ENCODE measurements around the gene FADS3.

FADS3 gene

GRCh38 chr11:61839742-61840141, 51.6 kb downstream of the FADS3 start (continued):
- TF ChIP-seq ISL1 (CRISPR knock-in tag; IDR thresholded peaks at IDR 0.05) (no peak), ZC3H10 (CRISPR knock-in tag; IDR thresholded peaks at IDR 0.05) (no peak), ZFP30 (CRISPR knock-in tag; IDR thresholded peaks at IDR 0.05) (no peak), ZNF565 (CRISPR knock-in tag; conservative IDR thresholded peaks at IDR 0.05; ENCODE audit: low read depth) (no peak), TSHZ2 (CRISPR knock-in tag; IDR thresholded peaks at IDR 0.05) (no peak), ARNTL (CRISPR knock-in tag; IDR thresholded peaks at IDR 0.05; ENCODE audit: borderline replicate concordance, low read depth) (no peak)

GRCh38 chr11:61838921-61839320, 52.4 kb downstream of the FADS3 start:
- TF ChIP-seq PPARA (CRISPR knock-in tag; IDR thresholded peaks at IDR 0.05; ENCODE audit: borderline replicate concordance) (no peak), ZFP3 (CRISPR knock-in tag; IDR thresholded peaks at IDR 0.05) (no peak), ESRRG (CRISPR knock-in tag; IDR thresholded peaks at IDR 0.05) (no peak)
- no peak for ATAC-seq

- no peak for TF ChIP-seq GLIS3 (CRISPR knock-in tag; IDR thresholded peaks at IDR 0.05)
- no peak for TF ChIP-seq ISL1 (CRISPR knock-in tag; IDR thresholded peaks at IDR 0.05)
- TF ChIP-seq CREB5 (CRISPR knock-in tag; IDR thresholded peaks at IDR 0.05; ENCODE audit: low read depth), result no peak
- no peak for TF ChIP-seq ZFP30 (CRISPR knock-in tag; IDR thresholded peaks at IDR 0.05)
- ATAC-seq, result no peak
Observed at GRCh38 chr11:61838501-61838900, 52.8 kb downstream of the FADS3 start.

- TF ChIP-seq CSRNP3 (CRISPR knock-in tag; IDR thresholded peaks at IDR 0.05) (no peak), ARNTL (CRISPR knock-in tag; IDR thresholded peaks at IDR 0.05; ENCODE audit: borderline replicate concordance, low read depth) (no peak), ZNF8 (CRISPR knock-in tag; IDR thresholded peaks at IDR 0.05) (no peak), CSDC2 (CRISPR knock-in tag; IDR thresholded peaks at IDR 0.05) (no peak), TCF4 (CRISPR knock-in tag; IDR thresholded peaks at IDR 0.05; ENCODE audit: borderline replicate concordance) (no peak), PATZ1 (CRISPR knock-in tag; IDR thresholded peaks at IDR 0.05; ENCODE audit: borderline replicate concordance) (no peak), GLIS3 (CRISPR knock-in tag; IDR thresholded peaks at IDR 0.05) (no peak), ZNF70 (CRISPR knock-in tag; IDR thresholded peaks at IDR 0.05) (no peak), SNAI2 (CRISPR knock-in tag; IDR thresholded peaks at IDR 0.05) (no peak), ZFP30 (CRISPR knock-in tag; IDR thresholded peaks at IDR 0.05) (no peak), ZC3H10 (CRISPR knock-in tag; IDR thresholded peaks at IDR 0.05) (no peak), OSR1 (CRISPR knock-in tag; IDR thresholded peaks at IDR 0.05) (no peak), RARB (CRISPR knock-in tag; IDR thresholded peaks at IDR 0.05) (no peak), CREB5 (CRISPR knock-in tag; IDR thresholded peaks at IDR 0.05; ENCODE audit: low read depth) (no peak), BACH2 (CRISPR knock-in tag; IDR thresholded peaks at IDR 0.05; ENCODE audit: borderline replicate concordance) (no peak), ESRRG (CRISPR knock-in tag; IDR thresholded peaks at IDR 0.05) (no peak), TSHZ2 (CRISPR knock-in tag; IDR thresholded peaks at IDR 0.05) (no peak), ZNF565 (CRISPR knock-in tag; conservative IDR thresholded peaks at IDR 0.05; ENCODE audit: low read depth) (no peak), TOX (CRISPR knock-in tag; IDR thresholded peaks at IDR 0.05; ENCODE audit: borderline replicate concordance) (no peak)
- no peak for ATAC-seq
Observed at GRCh38 chr11:61837411-61838005, 53.8 kb downstream of the FADS3 start.
